22Rv1 (cell line): ENCODE data around the gene CLDN14.

Source experiments
- CTCF ChIP-seq: fragments of 450-650 bp; IDR thresholded peaks from 2 replicates; pipeline ENCODE4 v1.5.1; 2017; ENCODE audit warnings: mild to moderate bottlenecking
- ZFX ChIP-seq: fragments of 450-650 bp; IDR thresholded peaks from 2 replicates; pipeline ENCODE4 v1.6.1; 2017; ENCODE audit warnings: antibody characterized with exemption, borderline replicate concordance

- TF ChIP-seq CTCF (no peak), ZFX (no peak)
These were observed 14.6 kb upstream of the CLDN14 start for GRCh38 chr21:36494557-36494956.
